NCI-H345 treated with DMSO at 0.1 percent for 48 hours (cell line): Measurements from ENCODE around the gene PYHIN1.
"Not testable (repeated sequence)": the region's sequence is repeated elsewhere in the genome, so short reads cannot be mapped to it uniquely, and the experiment has no call there.

ENCODE experiments used
- DNase-seq: peaks from one replicate; lab custom pipeline; 2025; ENCODE audit not compliant: unreplicated experiment; lab: John Stamatoyannopoulos, UW

PYHIN1 gene

GRCh38 chr1:158978730-158979129 is 47.4 kb downstream of the PYHIN1 start:
- DNase-seq: no peak

- no peak for DNase-seq
These were observed 47.9 kb downstream of the PYHIN1 start for GRCh38 chr1:158979229-158979628.

- DNase-seq: no peak
These were observed 51.9 kb downstream of the PYHIN1 start for GRCh38 chr1:158983235-158983634.

GRCh38 chr1:158984386-158984785 is 53.0 kb downstream of the PYHIN1 start:
- DNase-seq: no peak

- DNase-seq: no peak
These were observed 58.1 kb downstream of the PYHIN1 start for GRCh38 chr1:158989424-158989823.

GRCh38 chr1:158992787-158993312 is 61.5 kb downstream of the PYHIN1 start:
- no peak for DNase-seq

- DNase-seq: no peak
These were observed 65.6 kb downstream of the PYHIN1 start for GRCh38 chr1:158996998-158997397.

GRCh38 chr1:158998037-158998780 is 66.9 kb downstream of the PYHIN1 start:
- DNase-seq: no peak

GRCh38 chr1:158998781-158999161 is 67.4 kb downstream of the PYHIN1 start:
- DNase-seq: peak; percentile 23

GRCh38 chr1:158999316-159000069 is 68.1 kb downstream of the PYHIN1 start:
- DNase-seq: no peak

- DNase-seq: no peak
These were observed 68.7 kb downstream of the PYHIN1 start for GRCh38 chr1:159000070-159000409.

- no peak for DNase-seq
These were observed 69.3 kb downstream of the PYHIN1 start for GRCh38 chr1:159000625-159001024.

GRCh38 chr1:159005161-159005560 is 73.8 kb downstream of the PYHIN1 start:
- no peak for DNase-seq

- no peak for DNase-seq
These were observed 74.3 kb downstream of the PYHIN1 start for GRCh38 chr1:159005676-159006075.

- not testable (repeated sequence) for DNase-seq
These were observed 75.0 kb downstream of the PYHIN1 start for GRCh38 chr1:159006210-159006807.

GRCh38 chr1:159007726-159008125 is 76.4 kb downstream of the PYHIN1 start:
- no peak for DNase-seq

- DNase-seq: no peak
These were observed 77.4 kb downstream of the PYHIN1 start for GRCh38 chr1:159008744-159009188.

GRCh38 chr1:159009287-159009686 is 77.9 kb downstream of the PYHIN1 start:
- no peak for DNase-seq

GRCh38 chr1:159009704-159010361 is 78.5 kb downstream of the PYHIN1 start, which contains the start of gene IFI16:
Gene IFI16 (plus strand): TSS chr1:159009907. CDS start chr1:159014681, 4,774 bp downstream.
- no peak for DNase-seq

- no peak for DNase-seq
These were observed 79.0 kb downstream of the PYHIN1 start for GRCh38 chr1:159010391-159010790.

- not testable (repeated sequence) for DNase-seq
These were observed 79.6 kb downstream of the PYHIN1 start for GRCh38 chr1:159011001-159011400.
